ENCODE results near the gene KCNG2.

- TF ChIP-seq, protein P1, sequence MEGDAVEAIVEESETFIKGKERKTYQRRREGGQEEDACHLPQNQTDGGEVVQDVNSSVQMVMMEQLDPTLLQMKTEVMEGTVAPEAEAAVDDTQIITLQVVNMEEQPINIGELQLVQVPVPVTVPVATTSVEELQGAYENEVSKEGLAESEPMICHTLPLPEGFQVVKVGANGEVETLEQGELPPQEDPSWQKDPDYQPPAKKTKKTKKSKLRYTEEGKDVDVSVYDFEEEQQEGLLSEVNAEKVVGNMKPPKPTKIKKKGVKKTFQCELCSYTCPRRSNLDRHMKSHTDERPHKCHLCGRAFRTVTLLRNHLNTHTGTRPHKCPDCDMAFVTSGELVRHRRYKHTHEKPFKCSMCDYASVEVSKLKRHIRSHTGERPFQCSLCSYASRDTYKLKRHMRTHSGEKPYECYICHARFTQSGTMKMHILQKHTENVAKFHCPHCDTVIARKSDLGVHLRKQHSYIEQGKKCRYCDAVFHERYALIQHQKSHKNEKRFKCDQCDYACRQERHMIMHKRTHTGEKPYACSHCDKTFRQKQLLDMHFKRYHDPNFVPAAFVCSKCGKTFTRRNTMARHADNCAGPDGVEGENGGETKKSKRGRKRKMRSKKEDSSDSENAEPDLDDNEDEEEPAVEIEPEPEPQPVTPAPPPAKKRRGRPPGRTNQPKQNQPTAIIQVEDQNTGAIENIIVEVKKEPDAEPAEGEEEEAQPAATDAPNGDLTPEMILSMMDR (IDR thresholded peaks at IDR 0.05) = no peak
- TF ChIP-seq POLR2A (IDR thresholded peaks at IDR 0.05) = no peak
Measured at GRCh38 chr18:79879566-79879965, 81.8 kb downstream of the KCNG2 start.
